Heart left ventricle (tissue), 13 donors: ENCODE results near the gene TRPM2.

ENCODE experiments used
- CTCF ChIP-seq, 12 donors: fragments of 200-600 bp; sonication (generic) in 4 of 12; IDR thresholded peaks; one replicate each; pipeline versions ENCODE4 v1.5.0 to v1.8.0; 2018 to 2022; ENCODE audit warnings: antibody characterized with exemption in 12 of 12, mild to moderate bottlenecking in 5 of 12
- POLR2A ChIP-seq, 2 donors: fragments of 450-650 bp; IDR thresholded peaks; one replicate each; pipeline ENCODE4 v1.6.1; 2017; ENCODE audit warnings: antibody characterized with exemption in 2 of 2, mild to moderate bottlenecking in 2 of 2, moderate library complexity in 2 of 2
- donor health status: ischemic (EF 13 %, LVEDD 7.1; RV severe dilation, severe dysfunction).
- donor health status: DM: no; HTN: yes; CAD: no.
- donor health status: DM: no; HTN: no; CAD: no.
- donor health status: ischemic (EF 25% LVEDD 6.9; RV normal size, moderate dysfunction).
- donor health status: ischemic (EF 25% LVEDD 5.7; RV mildly dilated, moderate dysfunction).
- donor health status: ischemic (EF 35%, LVEDD 5.7; RV mildly dilated, moderate dysfunction).
- donor health status: nonischemic (EF 11% LVEDD 7.7; RV severe dilation, severe dysfunction).
- donor health status: DM: yes; HTN: yes; CAD: no.
- donor health status: PGD.
- donor health status: ischemic (EF 29% LVEDD 5.4; RV normal size, mild dysfunction).
- donor health status: nonischemic (EF 23%, LVEDD 6.1; RV moderate dilation, normal function).

- no peak for TF ChIP-seq CTCF (IDR thresholded peaks at IDR 0.05)
- TF ChIP-seq POLR2A (IDR thresholded peaks at IDR 0.05), result no peak
Measured at GRCh38 chr21:44450999-44451398, 97.6 kb downstream of the TRPM2 start.
